ENCODE measurements around the gene CKAP2L. TPM values are rescaled to one million over a fixed set of nuclear protein-coding genes. Genes with fewer than 3 reads are reported as not detected.

The CKAP2L gene
- total and polyA plus RNA-seq, 10 of the 15 experiments (the other 5 are each of a cell fraction or from before 2014, with no cell fraction given) = 10.5 to 37.4 (median 20.2) TPM

GRCh38 chr2:112795774-112796173 lies 31.4 kb upstream of the CKAP2L start (continued):
- no peak for TF ChIP-seq CHD1 (IDR thresholded peaks at IDR 0.05; ENCODE audit: low read depth, low read length)
- no peak for TF ChIP-seq ESRRA (IDR thresholded peaks at IDR 0.05; ENCODE audit: low read length)

GRCh38 chr2:112794841-112795240 lies 30.4 kb upstream of the CKAP2L start:
- ChIA-PET SMC1A (ENCODE audit: uncharacterized antibody, unreplicated experiment) (interaction anchor here (1.4 to 6.5 kb wide), 4 partner anchors 10 to 90 kb away, joined by 3 to 57 read pairs (median 8); partner anchors contain the start of gene IL1A), POLR2A (interaction anchor here (1.1 to 2.4 kb wide), 5 partner anchors 9 to 40 kb away, joined by 3 to 9 read pairs (median 4); partner anchors contain the start of gene IL1A), RAD21 (ENCODE audit: unreplicated experiment) (interaction anchor here (1.0 to 1.6 kb wide), 5 partner anchors 11 to 86 kb away, joined by 3 to 6 read pairs (median 4); no protein-coding TSS in a partner anchor), CTCF (interaction anchor here (0.6 to 1.4 kb wide), 3 partner anchors 46 to 147 kb away, joined by 5 to 6 read pairs (median 5); no protein-coding TSS in a partner anchor)
- ATAC-seq = no peak
- no peak for FAIRE-seq
- Histone ChIP-seq H3K4me2 (ENCODE audit: control insufficient read depth, insufficient read depth) (no peak overlapping the region), H3K27me3 (replicated peaks in 1 of 2; ENCODE audit: control insufficient read depth in 2 of 2, insufficient read depth in 2 of 2, low read length in 1 of 2) (no peaks in the 10 kb centered on the region), H3K4me3 (no peak overlapping the region), H3K79me2 (ENCODE audit: control insufficient read depth, insufficient read depth, low read length) (no peaks in the 10 kb centered on the region), H3K27ac (ENCODE audit: control insufficient read depth, insufficient read depth) (0 out of 2 replicates have a peak overlapping the region, but pooled peaks have one; percentile 64), H3K4me1 (ENCODE audit: control insufficient read depth, insufficient read depth, low read length) (peaks cover 13% of the 10 kb centered on the region), H3K9ac (ENCODE audit: control insufficient read depth, insufficient read depth, low read length) (no peak overlapping the region), H3K9me3 (replicated peaks; ENCODE audit: control insufficient read depth, insufficient read depth, low read length) (peaks cover 2% of the 10 kb centered on the region; the same call in 2 of the 3 replicates), H4K20me1 (ENCODE audit: control insufficient read depth, insufficient read depth) (no peaks in the 10 kb centered on the region), H3K36me3 (ENCODE audit: control insufficient read depth in 2 of 2, insufficient read depth in 2 of 2, low read length in 1 of 2) (no peaks in the 10 kb centered on the region), H2AFZ (ENCODE audit: control insufficient read depth, low read depth, low read length) (no peak overlapping the region)
- DNase-seq (ENCODE audit: low read depth, low spot score) = no peak
- in situ Hi-C loops (cut with MboI) = no loop called here
- intact Hi-C loops (cut with micrococcal nuclease; ENCODE audit: unreplicated experiment) = no loop called here
- no TSS peak for BruUV-seq (replicated peaks)
- WGBS (ENCODE audit: insufficient coverage, insufficient replicate concordance, low lambda C conversion rate, missing lambda C conversion rate) = 100% methylated on average over 3 of the region's 3 CpGs
- TF ChIP-seq STAT1 (conservative IDR thresholded peaks at IDR 0.05) (no peak), IKZF1 (conservative IDR thresholded peaks at IDR 0.05) (no peak), MYB (IDR thresholded peaks at IDR 0.05; ENCODE audit: borderline replicate concordance, low read depth, low read length) (no peak), ASH2L (IDR thresholded peaks at IDR 0.05; ENCODE audit: borderline replicate concordance, low read depth) (no peak), TCF12 (IDR thresholded peaks at IDR 0.05; ENCODE audit: low read depth, low read length) (no peak), HDAC2 (IDR thresholded peaks at IDR 0.05) (no peak), KLF5 (IDR thresholded peaks at IDR 0.05; ENCODE audit: partially characterized antibody) (no peak), BHLHE40 (IDR thresholded peaks at IDR 0.05; ENCODE audit: borderline replicate concordance in 1 of 2, low read depth in 2 of 2, low read length in 1 of 2) (no peak), TARDBP (IDR thresholded peaks at IDR 0.05; ENCODE audit: borderline replicate concordance) (no peak), POLR2A (IDR thresholded peaks at IDR 0.05; ENCODE audit: low read depth, low read length) (no peak), MYC (IDR thresholded peaks at IDR 0.05; ENCODE audit: insufficient read depth, insufficient read length, insufficient replicate concordance, low read length, severe bottlenecking) (no peak)
